HAP-1 (cell line): ENCODE measurements around the gene PDE1C.

Source experiments
- DNase-seq, 2 experiments: peaks; one replicate each; pipeline ENCODE4 v3.0.0-alpha.2; 2016 to 2020; ENCODE audit warnings: low spot score in 2 of 2
- H3K27me3 ChIP-seq: fragments of 250-450 bp; sonication (Bioruptor Pico); 2 replicates; pipeline ENCODE4 v1.5.1; 2020; ENCODE audit warnings: low read depth, mild to moderate bottlenecking, moderate library complexity
- H3K36me3 ChIP-seq: fragments of 250-450 bp; sonication (Bioruptor Pico); replicated peaks from 2 replicates; pipeline ENCODE4 v1.5.1; 2020; ENCODE audit warnings: mild to moderate bottlenecking
- H3K4me1 ChIP-seq: fragments of 250-450 bp; sonication (Bioruptor Pico); 2 replicates; pipeline ENCODE4 v1.5.1; 2020; ENCODE audit warnings: mild to moderate bottlenecking
- H3K4me3 ChIP-seq: fragments of 250-450 bp; sonication (Bioruptor Pico); 2 replicates; pipeline ENCODE4 v1.5.1; 2020; ENCODE audit warnings: mild to moderate bottlenecking, moderate library complexity
- H3K9me3 ChIP-seq: fragments of 250-450 bp; sonication (Bioruptor Pico); 2 replicates; pipeline ENCODE4 v1.5.1; 2020; ENCODE audit warnings: mild to moderate bottlenecking, moderate library complexity
- in situ Hi-C: fragments of 300-500 bp; cut with MboI; formaldehyde crosslinking; loops from 3 replicates; pipeline ENCODE4 v1.14.3; 2020; ENCODE audit warnings: low sequenced_read_pairs, inconsistent platforms, mixed read lengths

PDE1C gene

GRCh38 chr7:32069116-32069650, 1.0 kb downstream of the PDE1C start:
- Histone ChIP-seq H3K27me3 (no peaks in the 10 kb centered on the region), H3K4me1 (no peaks in the 10 kb centered on the region), H3K9me3 (no peaks in the 10 kb centered on the region), H3K4me3 (no peak overlapping the region), H3K36me3 (no peaks in the 10 kb centered on the region)
- in situ Hi-C loops: no loop called here
- no peak for DNase-seq

GRCh38 chr7:32068411-32069101, 1.7 kb downstream of the PDE1C start:
- Histone ChIP-seq H3K27me3 (no peaks in the 10 kb centered on the region), H3K9me3 (no peaks in the 10 kb centered on the region), H3K36me3 (no peaks in the 10 kb centered on the region), H3K4me3 (no peak overlapping the region), H3K4me1 (no peaks in the 10 kb centered on the region)
- in situ Hi-C loops: no loop called here
- no peak for DNase-seq

- no peaks in the 10 kb centered on the region for H3K36me3 ChIP-seq
- in situ Hi-C loops: no loop called here
- no peaks in the 10 kb centered on the region for H3K27me3 ChIP-seq
- H3K9me3 ChIP-seq: no peaks in the 10 kb centered on the region
- no peak for DNase-seq
- H3K4me3 ChIP-seq: no peak overlapping the region
- no peaks in the 10 kb centered on the region for H3K4me1 ChIP-seq
Observed at GRCh38 chr7:32066441-32066840, 3.8 kb downstream of the PDE1C start.

GRCh38 chr7:32063614-32064013, 6.6 kb downstream of the PDE1C start:
- Histone ChIP-seq H3K27me3 (no peaks in the 10 kb centered on the region), H3K4me3 (no peak overlapping the region), H3K9me3 (no peaks in the 10 kb centered on the region), H3K36me3 (no peaks in the 10 kb centered on the region), H3K4me1 (no peaks in the 10 kb centered on the region)
- in situ Hi-C loops: no loop called here
- no peak for DNase-seq

GRCh38 chr7:32062150-32062549, 8.1 kb downstream of the PDE1C start:
- Histone ChIP-seq H3K4me1 (no peaks in the 10 kb centered on the region), H3K9me3 (no peaks in the 10 kb centered on the region), H3K27me3 (no peaks in the 10 kb centered on the region), H3K4me3 (no peak overlapping the region), H3K36me3 (no peaks in the 10 kb centered on the region)
- in situ Hi-C loops: no loop called here
- DNase-seq: peak; percentile 2 to 75

- no peaks in the 10 kb centered on the region for H3K27me3 ChIP-seq
Observed at GRCh38 chr7:32061346-32061745, 8.9 kb downstream of the PDE1C start.

GRCh38 chr7:32059289-32060011, 10.8 kb downstream of the PDE1C start:
- DNase-seq: no peak
- no peaks in the 10 kb centered on the region for H3K4me1 ChIP-seq
- in situ Hi-C loops: no loop called here
- H3K36me3 ChIP-seq: no peaks in the 10 kb centered on the region
- H3K9me3 ChIP-seq: no peaks in the 10 kb centered on the region
- H3K4me3 ChIP-seq: no peak overlapping the region
- no peaks in the 10 kb centered on the region for H3K27me3 ChIP-seq

More at GRCh38 chr7:32061346-32061745, 8.9 kb downstream of the PDE1C start:
- Histone ChIP-seq H3K9me3 (no peaks in the 10 kb centered on the region), H3K4me1 (no peaks in the 10 kb centered on the region), H3K36me3 (no peaks in the 10 kb centered on the region), H3K4me3 (no peak overlapping the region)
- no peak for DNase-seq
- in situ Hi-C loops: no loop called here

GRCh38 chr7:32058002-32058401, 12.2 kb downstream of the PDE1C start:
- no peak for DNase-seq
- in situ Hi-C loops: no loop called here
- Histone ChIP-seq H3K4me3 (no peak overlapping the region), H3K4me1 (no peaks in the 10 kb centered on the region), H3K27me3 (no peaks in the 10 kb centered on the region), H3K36me3 (no peaks in the 10 kb centered on the region), H3K9me3 (no peaks in the 10 kb centered on the region)

GRCh38 chr7:32056767-32057166, 13.4 kb downstream of the PDE1C start:
- no peaks in the 10 kb centered on the region for H3K4me1 ChIP-seq
- in situ Hi-C loops: no loop called here
- no peak overlapping the region for H3K4me3 ChIP-seq
- DNase-seq: no peak
- no peaks in the 10 kb centered on the region for H3K9me3 ChIP-seq
- no peaks in the 10 kb centered on the region for H3K36me3 ChIP-seq
- no peaks in the 10 kb centered on the region for H3K27me3 ChIP-seq

- H3K9me3 ChIP-seq: no peaks in the 10 kb centered on the region
- no peak overlapping the region for H3K4me3 ChIP-seq
- H3K4me1 ChIP-seq: no peaks in the 10 kb centered on the region
- H3K27me3 ChIP-seq: no peaks in the 10 kb centered on the region
- DNase-seq: no peak
- in situ Hi-C loops: no loop called here
- H3K36me3 ChIP-seq: no peaks in the 10 kb centered on the region
Observed at GRCh38 chr7:32053204-32053603, 17.0 kb downstream of the PDE1C start.

- in situ Hi-C loops: no loop called here
- Histone ChIP-seq H3K9me3 (no peaks in the 10 kb centered on the region), H3K36me3 (no peaks in the 10 kb centered on the region), H3K27me3 (no peaks in the 10 kb centered on the region), H3K4me3 (no peak overlapping the region), H3K4me1 (no peaks in the 10 kb centered on the region)
- DNase-seq: no peak
Observed at GRCh38 chr7:32051128-32051527, 19.1 kb downstream of the PDE1C start.

- Histone ChIP-seq H3K9me3 (no peaks in the 10 kb centered on the region), H3K36me3 (no peaks in the 10 kb centered on the region), H3K4me3 (no peak overlapping the region)
Observed at GRCh38 chr7:32049599-32049998, 20.6 kb downstream of the PDE1C start.

GRCh38 chr7:32048970-32049491, 21.2 kb downstream of the PDE1C start:
- in situ Hi-C loops: no loop called here
- DNase-seq: no peak
- H3K9me3 ChIP-seq: no peaks in the 10 kb centered on the region

More at GRCh38 chr7:32049599-32049998, 20.6 kb downstream of the PDE1C start:
- Histone ChIP-seq H3K4me1 (no peaks in the 10 kb centered on the region), H3K27me3 (no peaks in the 10 kb centered on the region)
- no peak for DNase-seq
- in situ Hi-C loops: no loop called here

GRCh38 chr7:32047801-32048200, 22.4 kb downstream of the PDE1C start:
- Histone ChIP-seq H3K36me3 (no peaks in the 10 kb centered on the region), H3K4me1 (no peaks in the 10 kb centered on the region), H3K9me3 (no peaks in the 10 kb centered on the region), H3K27me3 (no peaks in the 10 kb centered on the region), H3K4me3 (no peak overlapping the region)
- in situ Hi-C loops: no loop called here
- DNase-seq: no peak

More at GRCh38 chr7:32048970-32049491, 21.2 kb downstream of the PDE1C start:
- no peaks in the 10 kb centered on the region for H3K4me1 ChIP-seq
- H3K27me3 ChIP-seq: no peaks in the 10 kb centered on the region
- no peaks in the 10 kb centered on the region for H3K36me3 ChIP-seq
- H3K4me3 ChIP-seq: no peak overlapping the region
